HEK293 (cell line): ENCODE data around the gene FSD1.

Experiments used
- CTCF ChIA-PET: fragments of 350-600 bp; formaldehyde crosslinking; extraction: SDS; loops from one replicate; lab custom pipeline; 2021; ENCODE audit warnings: antibody characterized with exemption; lab: Yijun Ruan, JAX
- POLR2A ChIA-PET: fragments of 300-600 bp; formaldehyde crosslinking; extraction: SDS; loops from one replicate; lab custom pipeline; 2020; ENCODE audit warnings: antibody characterized with exemption, inconsistent platforms; lab: Yijun Ruan, JAX
- H3K27ac ChIP-seq: fragments of 200-500 bp; sonication (Bioruptor generic); 2 replicates; pipeline ENCODE4 v1.5.1; 2014; ENCODE audit warnings: low read depth, low read length, control low read depth, inconsistent platforms; ENCODE audit errors: extremely low read depth
- H3K36me3 ChIP-seq, 2 experiments: fragments of 200-500 bp in 1 of 2; sonication (Bioruptor generic) in 1 of 2; 1 replicate in 1 of 2; 2 replicates in 1 of 2; pipeline ENCODE4 v1.5.1; 2014 to 2017; ENCODE audit warnings: inconsistent platforms in 2 of 2, low read length in 2 of 2; ENCODE audit not compliant: control insufficient read depth in 2 of 2, insufficient read depth in 1 of 2
- H3K4me1 ChIP-seq: fragments of 200-500 bp; sonication (Bioruptor generic); 2 replicates; pipeline ENCODE4 v1.5.1; 2014; ENCODE audit warnings: mild to moderate bottlenecking, low read length, inconsistent platforms; ENCODE audit not compliant: control insufficient read depth, insufficient read depth
- H3K4me3 ChIP-seq: 2 replicates; pipeline ENCODE4 v1.5.1; 2011; ENCODE audit warnings: low read depth, mild to moderate bottlenecking, control low read depth, low read length, moderate library complexity
- H3K9me3 ChIP-seq: fragments of 200-500 bp; sonication (Bioruptor generic); 2 replicates; pipeline ENCODE4 v1.5.1; 2014; ENCODE audit warnings: low read depth, low read length, inconsistent platforms; ENCODE audit not compliant: control insufficient read depth, insufficient read depth
- FEZF1 ChIP-seq: fragments of 450-650 bp; formaldehyde crosslinking; IDR thresholded peaks from 2 replicates; pipeline ENCODE4 v1.5.1; 2016; ENCODE audit warnings: missing biosample characterization, missing genetic modification characterization
- ZNF10 ChIP-seq: fragments of 450-650 bp; formaldehyde crosslinking; IDR thresholded peaks from 2 replicates; pipeline ENCODE4 v1.5.1; 2017; ENCODE audit warnings: missing biosample characterization, missing genetic modification characterization
- ZNF266 ChIP-seq: fragments of 450-650 bp; formaldehyde crosslinking; IDR thresholded peaks from 2 replicates; pipeline ENCODE4 v1.5.1; 2016; ENCODE audit warnings: missing biosample characterization, missing genetic modification characterization, low read depth
- ZNF302 ChIP-seq: fragments of 450-650 bp; formaldehyde crosslinking; IDR thresholded peaks from 2 replicates; pipeline ENCODE4 v1.5.1; 2016; ENCODE audit warnings: missing biosample characterization, missing genetic modification characterization, low read depth
- ZNF341 ChIP-seq: fragments of 450-650 bp; formaldehyde crosslinking; IDR thresholded peaks from 2 replicates; pipeline ENCODE4; 2016; ENCODE audit warnings: low read depth, missing biosample characterization, missing genetic modification characterization
- ZNF549 ChIP-seq: fragments of 450-650 bp; IDR thresholded peaks from 2 replicates; pipeline ENCODE4 v1.5.1; 2018; ENCODE audit warnings: missing biosample characterization, missing genetic modification characterization, mild to moderate bottlenecking, inconsistent platforms, moderate library complexity
- ZNF600 ChIP-seq: fragments of 450-650 bp; formaldehyde crosslinking; IDR thresholded peaks from 2 replicates; pipeline ENCODE4 v1.5.1; 2016; ENCODE audit warnings: missing biosample characterization, missing genetic modification characterization
- TF ChIP-seq, protein P1 (sequence below): fragments of 450-650 bp; IDR thresholded peaks from 2 replicates; pipeline ENCODE4 v1.5.1; 2018; ENCODE audit warnings: missing biosample characterization, missing genetic modification characterization
- TF ChIP-seq, protein P2 (sequence below): fragments of 450-650 bp; formaldehyde crosslinking; IDR thresholded peaks from 2 replicates; pipeline ENCODE4 v1.5.1; 2016; ENCODE audit warnings: missing biosample characterization, missing genetic modification characterization
- TF ChIP-seq, protein P3 (sequence below): fragments of 450-650 bp; formaldehyde crosslinking; IDR thresholded peaks from 2 replicates; pipeline ENCODE4 v1.5.1; 2017; ENCODE audit warnings: missing biosample characterization, missing genetic modification characterization

Gene FSD1

DNA sequence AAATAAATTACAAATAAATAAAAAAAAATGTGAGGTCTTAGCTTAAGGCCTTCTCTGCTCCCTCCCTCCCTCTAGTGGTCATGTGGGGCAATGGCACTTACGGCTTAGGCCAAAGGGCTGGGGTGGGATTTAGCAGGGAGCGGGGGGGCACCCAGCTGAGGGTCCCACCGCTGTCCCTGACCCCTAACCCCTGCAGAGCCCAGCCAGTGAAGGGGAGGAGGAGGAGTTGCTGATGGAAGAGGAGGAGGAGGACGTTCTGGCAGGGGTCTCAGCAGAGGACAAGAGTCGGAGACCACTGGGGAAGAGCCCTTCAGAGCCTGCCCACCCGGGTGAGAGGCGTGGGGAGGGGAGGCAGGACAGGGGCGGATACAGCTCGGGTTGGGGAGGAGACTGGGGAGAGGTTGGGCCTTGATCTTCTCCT is 48.3 kb downstream of the FSD1 start (continued):
- TF ChIP-seq, protein P1, sequence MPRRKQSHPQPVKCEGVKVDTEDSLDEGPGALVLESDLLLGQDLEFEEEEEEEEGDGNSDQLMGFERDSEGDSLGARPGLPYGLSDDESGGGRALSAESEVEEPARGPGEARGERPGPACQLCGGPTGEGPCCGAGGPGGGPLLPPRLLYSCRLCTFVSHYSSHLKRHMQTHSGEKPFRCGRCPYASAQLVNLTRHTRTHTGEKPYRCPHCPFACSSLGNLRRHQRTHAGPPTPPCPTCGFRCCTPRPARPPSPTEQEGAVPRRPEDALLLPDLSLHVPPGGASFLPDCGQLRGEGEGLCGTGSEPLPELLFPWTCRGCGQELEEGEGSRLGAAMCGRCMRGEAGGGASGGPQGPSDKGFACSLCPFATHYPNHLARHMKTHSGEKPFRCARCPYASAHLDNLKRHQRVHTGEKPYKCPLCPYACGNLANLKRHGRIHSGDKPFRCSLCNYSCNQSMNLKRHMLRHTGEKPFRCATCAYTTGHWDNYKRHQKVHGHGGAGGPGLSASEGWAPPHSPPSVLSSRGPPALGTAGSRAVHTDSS (tag by site-specific recombination) = no peak

DNA sequence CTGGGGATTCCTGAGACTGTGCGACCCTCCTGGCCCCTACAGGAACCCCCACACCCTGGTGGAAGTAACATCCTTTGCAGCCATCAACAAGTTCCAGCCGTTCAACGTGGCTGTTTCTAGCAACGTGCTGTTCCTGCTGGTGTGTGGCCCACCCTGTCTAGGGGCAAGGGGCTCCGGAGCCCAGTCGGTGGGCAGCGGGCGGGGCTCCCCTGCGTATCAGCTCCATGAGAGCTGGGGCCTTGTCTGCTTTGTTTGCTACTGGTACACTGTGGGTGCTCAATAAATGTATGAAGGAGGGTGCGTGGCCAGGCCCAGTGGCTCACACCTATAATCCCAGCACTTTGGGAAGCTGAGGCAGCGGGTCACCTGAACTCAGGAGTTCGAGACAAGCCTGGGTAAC is 49.9 kb downstream of the FSD1 start:
- Histone ChIP-seq H3K4me1 (no peaks in the 10 kb centered on the region), H3K27ac (no peak overlapping the region)
- POLR2A ChIA-PET = interaction anchor here (0.6 to 1.3 kb wide), 2 partner anchors 11 to 32 kb away, joined by 3 to 6 read pairs; no protein-coding TSS in a partner anchor
- no peak for TF ChIP-seq ZNF266 (tag by site-specific recombination)
- peak; percentile 50; the same call in 1 of the 2 replicates for TF ChIP-seq ZNF10
- no peak for TF ChIP-seq ZNF302
- TF ChIP-seq ZNF341 (tag by site-specific recombination) = peak; percentile 34; the same call in 1 of the 2 replicates
- TF ChIP-seq, all 188 proteins: peak for 2
- CTCF ChIA-PET = interaction anchor here (0.6 to 5.0 kb wide), 4 partner anchors 7 to 456 kb away, joined by 3 to 92 read pairs (median 6); partner anchors contain the start of gene SH3GL1
- Histone ChIP-seq H3K36me3 (peaks cover 3 to 33% of the 10 kb centered on the region in 2 experiments; a peak in 2 of 3 replicates), H3K4me3 (no peak overlapping the region), H3K9me3 (no peaks in the 10 kb centered on the region)

DNA sequence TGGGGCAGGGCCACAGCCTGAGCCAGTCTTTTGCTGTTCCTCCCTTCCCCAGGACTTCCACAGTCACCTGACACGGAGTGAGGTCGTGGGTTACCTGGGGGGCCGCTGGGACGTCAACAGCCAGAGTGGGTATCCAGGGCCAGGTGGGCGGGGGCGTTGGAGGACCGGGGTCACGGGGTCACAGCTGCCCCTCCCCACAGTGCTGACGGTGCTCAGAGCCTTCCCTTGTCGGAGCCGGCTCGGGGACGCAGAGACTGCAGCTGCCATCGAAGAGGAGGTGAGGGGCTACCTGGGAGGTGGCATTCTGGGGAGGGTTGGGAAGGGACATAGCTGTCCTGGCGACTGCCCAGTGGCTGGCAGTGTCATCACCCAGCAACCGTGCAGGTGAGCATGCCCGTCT is 50.5 kb downstream of the FSD1 start:
- Histone ChIP-seq H3K27ac (no peak overlapping the region), H3K9me3 (no peaks in the 10 kb centered on the region), H3K4me3 (no peak overlapping the region), H3K36me3 (peaks cover 3 to 35% of the 10 kb centered on the region in 2 experiments; a peak in 2 of 3 replicates), H3K4me1 (no peaks in the 10 kb centered on the region)
- TF ChIP-seq FEZF1 (tag by site-specific recombination) (no peak), ZNF341 (tag by site-specific recombination) (no peak)
- TF ChIP-seq, protein P2, sequence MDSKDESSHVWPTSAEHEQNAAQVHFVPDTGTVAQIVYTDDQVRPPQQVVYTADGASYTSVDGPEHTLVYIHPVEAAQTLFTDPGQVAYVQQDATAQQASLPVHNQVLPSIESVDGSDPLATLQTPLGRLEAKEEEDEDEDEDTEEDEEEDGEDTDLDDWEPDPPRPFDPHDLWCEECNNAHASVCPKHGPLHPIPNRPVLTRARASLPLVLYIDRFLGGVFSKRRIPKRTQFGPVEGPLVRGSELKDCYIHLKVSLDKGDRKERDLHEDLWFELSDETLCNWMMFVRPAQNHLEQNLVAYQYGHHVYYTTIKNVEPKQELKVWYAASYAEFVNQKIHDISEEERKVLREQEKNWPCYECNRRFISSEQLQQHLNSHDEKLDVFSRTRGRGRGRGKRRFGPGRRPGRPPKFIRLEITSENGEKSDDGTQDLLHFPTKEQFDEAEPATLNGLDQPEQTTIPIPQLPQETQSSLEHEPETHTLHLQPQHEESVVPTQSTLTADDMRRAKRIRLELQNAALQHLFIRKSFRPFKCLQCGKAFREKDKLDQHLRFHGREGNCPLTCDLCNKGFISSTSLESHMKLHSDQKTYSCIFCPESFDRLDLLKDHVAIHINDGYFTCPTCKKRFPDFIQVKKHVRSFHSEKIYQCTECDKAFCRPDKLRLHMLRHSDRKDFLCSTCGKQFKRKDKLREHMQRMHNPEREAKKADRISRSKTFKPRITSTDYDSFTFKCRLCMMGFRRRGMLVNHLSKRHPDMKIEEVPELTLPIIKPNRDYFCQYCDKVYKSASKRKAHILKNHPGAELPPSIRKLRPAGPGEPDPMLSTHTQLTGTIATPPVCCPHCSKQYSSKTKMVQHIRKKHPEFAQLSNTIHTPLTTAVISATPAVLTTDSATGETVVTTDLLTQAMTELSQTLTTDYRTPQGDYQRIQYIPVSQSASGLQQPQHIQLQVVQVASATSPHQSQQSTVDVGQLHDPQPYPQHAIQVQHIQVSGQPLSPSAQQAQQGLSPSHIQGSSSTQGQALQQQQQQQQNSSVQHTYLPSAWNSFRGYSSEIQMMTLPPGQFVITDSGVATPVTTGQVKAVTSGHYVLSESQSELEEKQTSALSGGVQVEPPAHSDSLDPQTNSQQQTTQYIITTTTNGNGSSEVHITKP (tag by site-specific recombination) = peak; percentile 56
- ChIA-PET POLR2A (interaction anchor here (0.6 to 1.3 kb wide), 5 partner anchors 12 to 1340 kb away, joined by 3 to 6 read pairs (median 4); partner anchors contain the start of gene MPND), CTCF (interaction anchor here (0.6 to 5.0 kb wide), 4 partner anchors 22 to 455 kb away, joined by 3 to 92 read pairs (median 6); no protein-coding TSS in a partner anchor)

DNA sequence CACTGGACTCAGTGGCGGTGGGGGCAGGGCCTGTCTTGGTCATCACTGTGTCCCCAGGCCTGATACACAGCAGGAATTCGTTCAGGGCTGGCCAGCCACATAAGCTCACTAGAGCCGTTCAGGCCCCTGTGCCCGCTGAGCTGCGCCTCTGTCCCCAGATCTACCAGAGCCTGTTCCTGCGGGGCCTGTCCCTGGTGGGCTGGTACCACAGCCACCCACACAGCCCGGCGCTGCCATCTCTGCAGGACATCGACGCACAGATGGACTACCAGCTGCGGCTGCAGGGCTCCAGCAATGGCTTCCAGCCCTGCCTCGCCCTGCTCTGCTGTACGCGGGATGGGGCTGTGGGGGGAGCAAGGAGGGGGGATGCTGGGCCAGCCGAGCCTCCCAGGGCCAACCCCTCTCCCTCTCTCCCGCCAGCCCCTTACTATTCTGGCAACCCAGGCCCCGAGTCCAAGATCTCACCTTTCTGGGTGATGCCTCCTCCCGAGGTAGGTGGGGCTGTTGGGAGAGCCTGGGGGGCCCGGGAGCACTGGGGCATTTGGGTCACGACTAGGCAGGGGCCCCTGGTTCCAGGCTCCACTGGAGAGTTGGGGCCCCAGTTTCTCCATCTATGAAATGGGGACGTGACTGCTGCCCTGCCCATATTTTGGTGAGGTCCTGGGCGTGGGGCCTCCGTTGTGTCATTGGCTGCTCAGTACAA is 52.8 kb downstream of the FSD1 start:
- POLR2A ChIA-PET = interaction anchor here (1.9 kb wide), 1 partner anchor 14 kb away, joined by 12 read pairs; the partner anchor contains the start of gene MPND
- CTCF ChIA-PET = interaction anchor here (1.3 to 3.7 kb wide), 2 partner anchors 19 to 90 kb away, joined by 3 to 13 read pairs; no protein-coding TSS in a partner anchor
- TF ChIP-seq ZNF600 (0 out of 2 replicates have a peak, but pooled peaks have one; percentile 19), ZNF549 (no peak)
- TF ChIP-seq, protein P3, sequence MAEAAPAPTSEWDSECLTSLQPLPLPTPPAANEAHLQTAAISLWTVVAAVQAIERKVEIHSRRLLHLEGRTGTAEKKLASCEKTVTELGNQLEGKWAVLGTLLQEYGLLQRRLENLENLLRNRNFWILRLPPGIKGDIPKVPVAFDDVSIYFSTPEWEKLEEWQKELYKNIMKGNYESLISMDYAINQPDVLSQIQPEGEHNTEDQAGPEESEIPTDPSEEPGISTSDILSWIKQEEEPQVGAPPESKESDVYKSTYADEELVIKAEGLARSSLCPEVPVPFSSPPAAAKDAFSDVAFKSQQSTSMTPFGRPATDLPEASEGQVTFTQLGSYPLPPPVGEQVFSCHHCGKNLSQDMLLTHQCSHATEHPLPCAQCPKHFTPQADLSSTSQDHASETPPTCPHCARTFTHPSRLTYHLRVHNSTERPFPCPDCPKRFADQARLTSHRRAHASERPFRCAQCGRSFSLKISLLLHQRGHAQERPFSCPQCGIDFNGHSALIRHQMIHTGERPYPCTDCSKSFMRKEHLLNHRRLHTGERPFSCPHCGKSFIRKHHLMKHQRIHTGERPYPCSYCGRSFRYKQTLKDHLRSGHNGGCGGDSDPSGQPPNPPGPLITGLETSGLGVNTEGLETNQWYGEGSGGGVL (tag by site-specific recombination) = 0 out of 2 replicates have a peak, but pooled peaks have one; percentile 35
- TF ChIP-seq, all 188 proteins: peak for 2
- Histone ChIP-seq H3K4me3 (no peak overlapping the region), H3K4me1 (no peaks in the 10 kb centered on the region), H3K36me3 (peaks cover 3 to 53% of the 10 kb centered on the region in 2 experiments; a peak in 2 of 3 replicates), H3K9me3 (no peaks in the 10 kb centered on the region), H3K27ac (no peak overlapping the region)
